GM12873 (cell line): ENCODE data around the gene SGCB.

Experiments
- TF ChIP-seq, protein P1 (sequence below): IDR thresholded peaks from 2 replicates; pipeline ENCODE4 v1.5.1; 2012; ENCODE audit warnings: low read depth, mild to moderate bottlenecking, moderate library complexity, low read length, control low read depth; ENCODE audit not compliant: insufficient read depth; ENCODE audit errors: missing control alignments

The SGCB gene

DNA sequence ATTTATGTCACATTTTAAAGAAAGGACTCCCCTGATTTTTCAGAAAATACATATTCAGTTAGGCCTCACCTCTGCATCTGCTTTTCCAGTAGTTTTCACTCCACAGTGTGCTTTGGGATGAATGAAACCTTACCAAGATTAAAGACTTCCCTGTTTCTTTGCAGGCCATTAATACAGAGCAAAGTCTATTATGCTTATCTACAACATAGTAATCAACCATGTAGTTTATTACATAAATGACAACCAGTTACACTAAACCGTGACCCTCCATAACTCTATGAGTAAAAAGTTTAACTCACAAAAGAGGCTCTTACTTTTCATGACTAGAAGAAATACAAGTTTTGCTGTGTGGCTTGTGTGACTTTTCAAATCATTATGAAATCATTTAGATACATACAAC is 20.3 kb downstream of the SGCB start:
- TF ChIP-seq, protein P1, sequence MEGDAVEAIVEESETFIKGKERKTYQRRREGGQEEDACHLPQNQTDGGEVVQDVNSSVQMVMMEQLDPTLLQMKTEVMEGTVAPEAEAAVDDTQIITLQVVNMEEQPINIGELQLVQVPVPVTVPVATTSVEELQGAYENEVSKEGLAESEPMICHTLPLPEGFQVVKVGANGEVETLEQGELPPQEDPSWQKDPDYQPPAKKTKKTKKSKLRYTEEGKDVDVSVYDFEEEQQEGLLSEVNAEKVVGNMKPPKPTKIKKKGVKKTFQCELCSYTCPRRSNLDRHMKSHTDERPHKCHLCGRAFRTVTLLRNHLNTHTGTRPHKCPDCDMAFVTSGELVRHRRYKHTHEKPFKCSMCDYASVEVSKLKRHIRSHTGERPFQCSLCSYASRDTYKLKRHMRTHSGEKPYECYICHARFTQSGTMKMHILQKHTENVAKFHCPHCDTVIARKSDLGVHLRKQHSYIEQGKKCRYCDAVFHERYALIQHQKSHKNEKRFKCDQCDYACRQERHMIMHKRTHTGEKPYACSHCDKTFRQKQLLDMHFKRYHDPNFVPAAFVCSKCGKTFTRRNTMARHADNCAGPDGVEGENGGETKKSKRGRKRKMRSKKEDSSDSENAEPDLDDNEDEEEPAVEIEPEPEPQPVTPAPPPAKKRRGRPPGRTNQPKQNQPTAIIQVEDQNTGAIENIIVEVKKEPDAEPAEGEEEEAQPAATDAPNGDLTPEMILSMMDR, result no peak

DNA sequence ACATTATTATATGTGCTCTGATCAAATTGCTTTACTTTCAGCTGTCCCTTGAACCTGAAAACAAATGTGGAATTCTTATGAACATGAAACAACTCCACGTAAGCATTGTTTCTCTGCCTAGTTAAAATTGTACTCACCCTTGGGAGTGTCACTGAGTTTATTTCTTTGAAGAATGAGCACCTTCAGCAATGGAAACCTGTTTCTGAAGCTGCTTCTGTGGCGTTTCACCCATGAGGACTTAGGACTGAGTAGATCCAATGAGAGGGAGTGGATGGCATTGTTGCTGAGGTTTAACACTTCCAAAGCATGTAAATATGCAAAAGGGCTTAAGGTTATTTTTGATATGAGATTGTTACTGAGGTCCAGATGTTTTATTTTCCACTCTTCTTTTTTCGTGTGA is 21.1 kb downstream of the SGCB start:
- TF ChIP-seq, protein P1, result no peak

DNA sequence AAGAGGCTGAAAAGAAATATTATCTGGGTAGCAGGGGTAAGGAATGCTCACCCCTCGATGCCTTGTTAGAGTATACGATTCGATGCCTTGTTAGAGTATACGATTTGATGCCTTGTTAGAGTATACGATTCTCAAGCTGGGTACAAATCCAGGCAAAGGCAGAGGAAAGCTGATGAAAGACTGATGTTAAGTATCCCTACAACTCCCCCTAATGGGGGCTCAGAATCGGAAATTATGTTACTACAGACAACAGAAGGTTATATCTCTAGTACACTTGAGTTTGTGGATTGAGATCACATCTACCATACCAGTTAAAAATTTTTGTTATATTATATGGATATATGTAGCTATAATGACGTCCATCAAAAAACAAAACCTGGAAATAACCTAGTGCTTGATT is 22.7 kb downstream of the SGCB start:
- TF ChIP-seq, protein P1, result no peak

DNA sequence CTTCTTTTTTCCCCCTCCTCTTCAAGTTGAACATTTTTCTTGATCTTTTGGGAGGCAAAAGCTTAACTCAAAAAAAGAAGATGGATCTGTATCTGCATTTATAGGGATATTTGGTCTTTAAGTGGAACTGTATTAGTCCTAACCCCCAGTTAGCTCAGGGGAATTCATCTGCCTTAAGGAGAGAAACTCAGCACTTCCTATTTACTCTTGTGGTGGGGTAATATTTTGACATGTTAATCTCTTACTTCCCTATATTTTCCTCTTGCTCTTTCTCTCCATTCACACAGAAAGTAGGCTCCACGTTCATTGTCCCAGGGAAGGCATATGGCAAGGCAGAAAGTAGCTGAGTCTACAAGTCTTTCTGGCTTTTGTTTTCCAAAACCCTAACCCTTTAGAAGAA is 23.2 kb downstream of the SGCB start:
- TF ChIP-seq, protein P1, result no peak

DNA sequence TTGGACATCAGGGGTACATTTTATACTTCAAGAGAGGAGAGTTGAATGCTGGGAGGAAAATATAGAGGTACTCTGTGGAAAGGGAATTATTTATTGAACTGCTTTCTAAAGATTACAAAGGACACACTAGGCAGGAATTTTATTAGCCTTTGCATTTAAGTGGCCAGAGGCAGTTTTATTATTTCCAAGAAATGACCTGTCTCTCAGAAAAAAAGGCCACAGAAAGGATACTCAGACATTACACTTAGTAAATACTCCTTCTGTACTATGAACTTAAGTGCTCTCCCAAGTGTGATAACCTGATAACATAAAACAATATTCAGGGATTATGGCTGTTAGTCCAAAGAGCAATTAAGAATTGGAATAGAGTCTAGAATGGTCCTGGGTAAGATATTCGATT is 25.4 kb downstream of the SGCB start:
- TF ChIP-seq, protein P1, result no peak

DNA sequence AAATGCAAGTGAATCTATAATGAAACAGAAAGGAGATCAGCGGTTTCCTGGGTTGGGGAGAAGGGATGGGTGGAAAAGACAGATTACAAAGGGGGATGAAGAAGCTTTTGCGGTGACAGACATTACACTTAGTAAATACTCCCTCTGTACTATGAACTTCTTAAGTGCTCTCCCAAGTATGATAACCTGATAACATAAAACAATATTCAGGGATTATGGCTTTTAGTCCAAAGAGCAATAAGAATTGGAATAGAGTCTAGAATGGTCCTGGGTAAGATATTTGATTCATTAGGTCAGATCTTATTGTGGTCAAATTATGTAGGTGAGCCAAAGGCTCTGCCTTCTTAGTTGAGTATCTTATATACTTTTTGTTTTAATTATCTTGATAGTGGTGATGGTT is 27.1 kb downstream of the SGCB start:
- TF ChIP-seq, protein P1, result no peak

DNA sequence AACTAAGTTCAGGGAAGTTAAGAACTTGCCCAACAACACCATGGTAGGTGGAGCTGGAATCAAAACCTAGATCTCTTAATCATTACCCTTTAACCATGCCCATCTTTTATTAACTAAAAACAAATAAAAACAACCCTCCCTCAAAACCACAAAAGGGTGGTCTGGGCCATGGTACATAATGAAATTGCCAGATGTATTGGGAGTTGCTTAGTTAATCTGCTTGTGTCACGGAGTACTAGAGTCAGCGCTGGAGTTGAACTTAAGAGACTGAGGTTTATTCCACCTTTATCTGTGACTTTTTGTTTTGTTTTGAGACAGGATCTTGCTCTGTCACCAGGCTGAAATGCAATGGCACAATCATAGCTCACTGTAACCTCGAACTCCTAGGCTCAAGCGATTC is 31.2 kb downstream of the SGCB start:
- TF ChIP-seq, protein P1, result no peak
